ENCODE data around the gene PCDHGA1.

PCDHGA1 gene

GRCh38 chr5:141513627-141514329 is 183.5 kb downstream of the PCDHGA1 start:
- peak overlapping the region; percentile 74 for H3K9ac ChIP-seq (ENCODE audit: insufficient read length, low read depth)
- TF ChIP-seq SUZ12 (IDR thresholded peaks at IDR 0.05; ENCODE audit: extremely low read depth, insufficient read depth, insufficient read length) (no peak), YY1 (IDR thresholded peaks at IDR 0.05; ENCODE audit: insufficient read depth, insufficient read length) (no peak), ZNF274 (IDR thresholded peaks at IDR 0.05; ENCODE audit: low read depth, low read length) (no peak)
- DNase-seq (ENCODE audit: low read depth, low spot score): no peak
- no peaks in the 10 kb centered on the region for H3K9me3 ChIP-seq (ENCODE audit: insufficient read depth, low read length)
- H3K36me3 ChIP-seq (ENCODE audit: insufficient read depth, insufficient read length, low read length): peaks cover 46% of the 10 kb centered on the region
- H3K4me3 ChIP-seq (ENCODE audit: insufficient read length, low read depth): peak overlapping the region; percentile 60
- H3K4me1 ChIP-seq (ENCODE audit: insufficient read depth, insufficient read length): peaks cover 10% of the 10 kb centered on the region
- H3K27me3 ChIP-seq (ENCODE audit: insufficient read depth, insufficient read length): no peaks in the 10 kb centered on the region

- DNase-seq (ENCODE audit: low read depth, low spot score): no peak
- Histone ChIP-seq H3K9ac (ENCODE audit: insufficient read length, low read depth) (peak overlapping the region; percentile 74), H3K36me3 (ENCODE audit: insufficient read depth, insufficient read length, low read length) (peaks cover 54% of the 10 kb centered on the region), H3K4me3 (ENCODE audit: insufficient read length, low read depth) (peak overlapping the region; percentile 60), H3K27me3 (ENCODE audit: insufficient read depth, insufficient read length) (no peaks in the 10 kb centered on the region), H3K4me1 (ENCODE audit: insufficient read depth, insufficient read length) (peaks cover 6% of the 10 kb centered on the region), H3K9me3 (ENCODE audit: insufficient read depth, low read length) (no peaks in the 10 kb centered on the region)
- no peak for TF ChIP-seq SUZ12 (IDR thresholded peaks at IDR 0.05; ENCODE audit: extremely low read depth, insufficient read depth, insufficient read length)
- no peak for TF ChIP-seq ZNF274 (IDR thresholded peaks at IDR 0.05; ENCODE audit: low read depth, low read length)
- TF ChIP-seq YY1 (IDR thresholded peaks at IDR 0.05; ENCODE audit: insufficient read depth, insufficient read length): no peak
These were observed 184.2 kb downstream of the PCDHGA1 start for GRCh38 chr5:141514330-141515133.

- DNase-seq (ENCODE audit: low read depth, low spot score): no peak
- Histone ChIP-seq H3K9ac (ENCODE audit: insufficient read length, low read depth) (no peak overlapping the region), H3K9me3 (ENCODE audit: insufficient read depth, low read length) (no peaks in the 10 kb centered on the region), H3K4me1 (ENCODE audit: insufficient read depth, insufficient read length) (peaks cover 6% of the 10 kb centered on the region), H3K36me3 (ENCODE audit: insufficient read depth, insufficient read length, low read length) (peaks cover 60% of the 10 kb centered on the region), H3K27me3 (ENCODE audit: insufficient read depth, insufficient read length) (no peaks in the 10 kb centered on the region), H3K4me3 (ENCODE audit: insufficient read length, low read depth) (no peak overlapping the region)
- TF ChIP-seq SUZ12 (IDR thresholded peaks at IDR 0.05; ENCODE audit: extremely low read depth, insufficient read depth, insufficient read length): no peak
- TF ChIP-seq ZNF274 (IDR thresholded peaks at IDR 0.05; ENCODE audit: low read depth, low read length): no peak
- TF ChIP-seq YY1 (IDR thresholded peaks at IDR 0.05; ENCODE audit: insufficient read depth, insufficient read length): no peak
These were observed 184.8 kb downstream of the PCDHGA1 start for GRCh38 chr5:141515141-141515540.

- H3K9ac ChIP-seq (ENCODE audit: insufficient read length, low read depth): no peak overlapping the region
- H3K4me3 ChIP-seq (ENCODE audit: insufficient read length, low read depth): no peak overlapping the region
- H3K9me3 ChIP-seq (ENCODE audit: insufficient read depth, low read length): no peaks in the 10 kb centered on the region
- peaks cover 6% of the 10 kb centered on the region for H3K4me1 ChIP-seq (ENCODE audit: insufficient read depth, insufficient read length)
- TF ChIP-seq YY1 (IDR thresholded peaks at IDR 0.05; ENCODE audit: insufficient read depth, insufficient read length) (no peak), SUZ12 (IDR thresholded peaks at IDR 0.05; ENCODE audit: extremely low read depth, insufficient read depth, insufficient read length) (no peak), ZNF274 (IDR thresholded peaks at IDR 0.05; ENCODE audit: low read depth, low read length) (no peak)
- H3K27me3 ChIP-seq (ENCODE audit: insufficient read depth, insufficient read length): no peaks in the 10 kb centered on the region
- H3K36me3 ChIP-seq (ENCODE audit: insufficient read depth, insufficient read length, low read length): peaks cover 62% of the 10 kb centered on the region
- no peak for DNase-seq (ENCODE audit: low read depth, low spot score)
These were observed 185.8 kb downstream of the PCDHGA1 start for GRCh38 chr5:141515946-141516671.

GRCh38 chr5:141516672-141517025 is 186.3 kb downstream of the PCDHGA1 start:
- TF ChIP-seq YY1 (IDR thresholded peaks at IDR 0.05; ENCODE audit: insufficient read depth, insufficient read length): no peak
- TF ChIP-seq ZNF274 (IDR thresholded peaks at IDR 0.05; ENCODE audit: low read depth, low read length): no peak
- no peak for TF ChIP-seq SUZ12 (IDR thresholded peaks at IDR 0.05; ENCODE audit: extremely low read depth, insufficient read depth, insufficient read length)
- Histone ChIP-seq H3K9ac (ENCODE audit: insufficient read length, low read depth) (no peak overlapping the region), H3K9me3 (ENCODE audit: insufficient read depth, low read length) (no peaks in the 10 kb centered on the region), H3K4me1 (ENCODE audit: insufficient read depth, insufficient read length) (peaks cover 6% of the 10 kb centered on the region), H3K27me3 (ENCODE audit: insufficient read depth, insufficient read length) (no peaks in the 10 kb centered on the region), H3K36me3 (ENCODE audit: insufficient read depth, insufficient read length, low read length) (peaks cover 58% of the 10 kb centered on the region), H3K4me3 (ENCODE audit: insufficient read length, low read depth) (no peak overlapping the region)
- DNase-seq (ENCODE audit: low read depth, low spot score): no peak

- TF ChIP-seq YY1 (IDR thresholded peaks at IDR 0.05; ENCODE audit: insufficient read depth, insufficient read length) (no peak), SUZ12 (IDR thresholded peaks at IDR 0.05; ENCODE audit: extremely low read depth, insufficient read depth, insufficient read length) (no peak), ZNF274 (IDR thresholded peaks at IDR 0.05; ENCODE audit: low read depth, low read length) (no peak)
- Histone ChIP-seq H3K9me3 (ENCODE audit: insufficient read depth, low read length) (no peaks in the 10 kb centered on the region), H3K4me3 (ENCODE audit: insufficient read length, low read depth) (no peak overlapping the region), H3K36me3 (ENCODE audit: insufficient read depth, insufficient read length, low read length) (peaks cover 61% of the 10 kb centered on the region), H3K9ac (ENCODE audit: insufficient read length, low read depth) (no peak overlapping the region), H3K27me3 (ENCODE audit: insufficient read depth, insufficient read length) (no peaks in the 10 kb centered on the region), H3K4me1 (ENCODE audit: insufficient read depth, insufficient read length) (peaks cover 6% of the 10 kb centered on the region)
- DNase-seq (ENCODE audit: low read depth, low spot score): no peak
These were observed 187.0 kb downstream of the PCDHGA1 start for GRCh38 chr5:141517312-141517711.
